PC-9 (cell line): ENCODE results near the gene UHRF1.

Experiments
- CTCF ChIP-seq: fragments of 200-600 bp; sonication (generic); conservative IDR thresholded peaks from 2 replicates; pipeline ENCODE4 v1.6.1; 2017; ENCODE audit warnings: mixed run types, antibody characterized with exemption, mild to moderate bottlenecking, moderate library complexity
- EZH2 ChIP-seq: fragments of 200-600 bp; sonication (generic); IDR thresholded peaks from 2 replicates; pipeline ENCODE4 v1.8.0; 2017; ENCODE audit warnings: antibody characterized with exemption, low read depth

- no peak for TF ChIP-seq CTCF
- no peak for TF ChIP-seq EZH2
These were observed 1.4 kb downstream of the UHRF1 start for GRCh38 chr19:4910594-4911281.
